ENCODE data around the gene GPR3.

Gene GPR3

DNA sequence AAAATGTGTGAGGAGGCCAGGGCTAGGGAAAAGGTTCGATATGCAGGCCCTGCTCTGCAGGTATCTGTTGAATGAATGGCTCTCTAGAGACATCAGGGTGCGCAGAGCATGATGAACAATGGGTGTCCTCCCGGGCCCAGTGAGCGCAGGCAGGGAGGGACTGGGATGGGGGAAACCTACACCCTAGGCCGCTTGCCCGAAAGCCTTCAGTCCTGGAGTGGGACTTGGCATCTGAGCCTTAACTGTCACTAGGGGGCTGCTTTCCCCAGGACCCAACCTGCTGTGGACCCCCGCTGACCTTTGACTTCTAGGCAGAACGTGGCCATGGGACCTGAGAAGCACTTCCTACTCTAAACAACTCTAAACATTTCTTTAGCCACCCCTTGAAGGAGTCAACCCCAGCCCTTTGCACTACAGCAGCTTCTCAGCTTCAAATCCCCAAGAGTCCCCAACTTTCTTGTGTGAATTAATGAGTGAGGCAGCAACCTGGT lies 25.2 kb upstream of the GPR3 start:
- no peak for DNase-seq (ENCODE audit: low read depth)
- in situ Hi-C loops (cut with HindIII; ENCODE audit: low sequenced_read_pairs) = no loop called here
- peak overlapping the region; percentile 60 for H3K4me3 ChIP-seq (ENCODE audit: low read depth, low read length)
- TF ChIP-seq, protein P1, sequence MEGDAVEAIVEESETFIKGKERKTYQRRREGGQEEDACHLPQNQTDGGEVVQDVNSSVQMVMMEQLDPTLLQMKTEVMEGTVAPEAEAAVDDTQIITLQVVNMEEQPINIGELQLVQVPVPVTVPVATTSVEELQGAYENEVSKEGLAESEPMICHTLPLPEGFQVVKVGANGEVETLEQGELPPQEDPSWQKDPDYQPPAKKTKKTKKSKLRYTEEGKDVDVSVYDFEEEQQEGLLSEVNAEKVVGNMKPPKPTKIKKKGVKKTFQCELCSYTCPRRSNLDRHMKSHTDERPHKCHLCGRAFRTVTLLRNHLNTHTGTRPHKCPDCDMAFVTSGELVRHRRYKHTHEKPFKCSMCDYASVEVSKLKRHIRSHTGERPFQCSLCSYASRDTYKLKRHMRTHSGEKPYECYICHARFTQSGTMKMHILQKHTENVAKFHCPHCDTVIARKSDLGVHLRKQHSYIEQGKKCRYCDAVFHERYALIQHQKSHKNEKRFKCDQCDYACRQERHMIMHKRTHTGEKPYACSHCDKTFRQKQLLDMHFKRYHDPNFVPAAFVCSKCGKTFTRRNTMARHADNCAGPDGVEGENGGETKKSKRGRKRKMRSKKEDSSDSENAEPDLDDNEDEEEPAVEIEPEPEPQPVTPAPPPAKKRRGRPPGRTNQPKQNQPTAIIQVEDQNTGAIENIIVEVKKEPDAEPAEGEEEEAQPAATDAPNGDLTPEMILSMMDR (IDR thresholded peaks at IDR 0.05; ENCODE audit: low read depth, low read length, missing control alignments) = no peak

DNA sequence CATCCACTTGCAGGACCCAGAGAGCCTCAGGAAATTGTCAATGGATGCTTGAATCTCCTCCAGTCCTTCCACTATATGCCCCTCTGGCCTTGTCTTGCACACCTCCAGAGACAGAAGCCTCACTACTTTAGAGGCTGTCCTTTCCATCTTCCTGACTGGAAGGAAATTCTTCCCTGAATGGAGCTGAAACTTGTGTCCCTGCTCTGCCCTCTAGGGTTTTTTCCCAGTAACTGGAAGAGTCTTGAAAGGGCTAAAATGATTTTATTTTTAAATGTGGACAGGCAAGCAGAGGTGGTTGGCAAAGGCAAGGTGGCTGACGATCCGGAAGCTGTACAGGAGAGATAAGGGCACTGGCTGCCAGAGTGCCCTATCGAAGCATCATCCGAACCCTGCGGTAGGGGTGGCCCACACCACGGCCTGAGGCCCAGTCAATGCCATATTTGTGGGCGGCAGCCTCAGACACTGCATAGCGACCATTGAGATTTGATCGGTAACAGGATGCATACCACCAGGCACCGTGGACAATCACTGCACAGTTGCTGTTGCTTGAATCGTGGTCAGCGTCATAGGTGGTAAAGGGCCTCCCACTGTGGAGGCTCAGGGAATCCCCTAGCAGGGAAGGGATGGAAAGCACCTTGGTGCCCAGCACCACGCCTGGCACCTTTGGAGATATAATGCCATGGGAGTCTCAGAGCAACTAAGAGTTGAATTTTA lies 23.4 kb upstream of the GPR3 start:
- DNase-seq (ENCODE audit: low read depth) = no peak
- TF ChIP-seq, protein P1 (IDR thresholded peaks at IDR 0.05; ENCODE audit: low read depth, low read length, missing control alignments) = peak; percentile 38
- in situ Hi-C loops (cut with HindIII; ENCODE audit: low sequenced_read_pairs) = no loop called here
- H3K4me3 ChIP-seq (ENCODE audit: low read depth, low read length) = no peak overlapping the region

- in situ Hi-C loops (cut with HindIII; ENCODE audit: low sequenced_read_pairs) = no loop called here
- H3K4me3 ChIP-seq (ENCODE audit: low read depth, low read length) = no peak overlapping the region
- TF ChIP-seq, protein P1 (IDR thresholded peaks at IDR 0.05; ENCODE audit: low read depth, low read length, missing control alignments) = no peak
- DNase-seq (ENCODE audit: low read depth) = no peak
Observed at GRCh38 chr1:27372022-27372807, 20.2 kb upstream of the GPR3 start.

DNA sequence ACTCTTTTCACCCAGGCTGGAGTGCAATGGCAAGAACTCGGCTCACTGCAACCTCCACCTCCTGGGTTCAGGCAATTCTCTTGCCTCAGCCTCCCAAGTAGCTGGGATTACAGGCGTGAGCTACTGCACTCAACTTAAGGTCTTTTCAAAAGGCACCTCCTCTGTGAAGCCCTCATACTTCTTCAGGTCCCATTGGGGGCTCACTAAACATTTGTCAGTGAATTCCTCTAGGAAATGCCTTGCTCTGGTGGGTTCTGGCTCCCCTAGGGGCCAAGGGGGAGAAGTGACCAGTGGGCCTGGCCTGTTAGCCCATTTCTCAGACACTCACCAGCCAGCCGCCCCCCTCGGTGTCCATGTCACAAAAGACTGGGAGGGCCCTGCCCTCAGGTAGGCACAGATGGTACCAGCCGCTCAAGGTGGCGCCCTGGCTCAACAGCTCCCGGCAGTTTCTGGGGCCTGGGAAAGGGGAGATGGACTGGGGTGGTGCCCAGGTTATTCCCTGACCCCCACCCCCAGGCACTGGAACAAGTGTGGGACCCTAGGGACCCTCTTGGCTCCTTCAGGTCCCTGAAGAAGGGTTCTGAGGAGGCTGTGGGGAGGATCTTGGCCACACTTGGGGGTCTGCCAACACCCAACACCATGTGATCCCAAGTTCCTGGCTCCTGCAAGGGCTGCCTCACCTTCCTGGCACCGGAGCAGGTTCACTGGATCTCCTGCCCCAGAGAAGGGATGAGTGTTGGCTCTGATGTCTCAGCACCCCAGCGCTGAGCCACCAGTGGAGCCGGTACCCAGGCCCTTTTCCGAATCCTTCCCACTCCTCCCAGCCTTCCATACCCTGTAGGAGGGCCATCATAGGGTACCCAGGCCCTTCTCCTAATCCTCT lies 19.4 kb upstream of the GPR3 start:
- H3K4me3 ChIP-seq (ENCODE audit: low read depth, low read length) = no peak overlapping the region
- DNase-seq (ENCODE audit: low read depth) = no peak
- in situ Hi-C loops (cut with HindIII; ENCODE audit: low sequenced_read_pairs) = no loop called here
- TF ChIP-seq, protein P1 (IDR thresholded peaks at IDR 0.05; ENCODE audit: low read depth, low read length, missing control alignments) = peak; percentile 33

- DNase-seq (ENCODE audit: low read depth) = no peak
- in situ Hi-C loops (cut with HindIII; ENCODE audit: low sequenced_read_pairs) = no loop called here
Observed at GRCh38 chr1:27374362-27375086, 17.9 kb upstream of the GPR3 start, which contains the start of gene FCN3. Gene FCN3 (minus strand): TSS chr1:27374824. CDS start chr1:27374818, 6 bp downstream.

More at GRCh38 chr1:27374362-27375086, 17.9 kb upstream of the GPR3 start, which contains the start of gene FCN3:
- TF ChIP-seq, protein P1 (IDR thresholded peaks at IDR 0.05; ENCODE audit: low read depth, low read length, missing control alignments) = no peak
- no peak within 1 kb of the TSS for H3K4me3 ChIP-seq (ENCODE audit: low read depth, low read length)

All from astrocyte of the cerebellum (primary cell).